Spleen (tissue), 11 donors: ENCODE measurements around the gene ELP4. TPM values are rescaled to one million over a fixed set of nuclear protein-coding genes. Genes with fewer than 3 reads are reported as not detected.

Experiments used
- DNase-seq: peaks from one replicate; pipeline ENCODE4 v3.0.0-alpha.2; 2020
- H3K27ac ChIP-seq, 8 donors: fragments of 200-600 bp; sonication (generic) in 7 of 8; 1 replicate in 4 of 8; 2 replicates in 4 of 8; pipeline versions ENCODE4 v1.5.0 to v1.8.0; 2016 to 2021; ENCODE audit warnings: inconsistent platforms in 4 of 8, mild to moderate bottlenecking in 4 of 8, moderate library complexity in 1 of 8
- H3K27me3 ChIP-seq, 7 donors: fragments of 200-600 bp; sonication (generic) in 6 of 7; replicated peaks in 1 of 7; 1 replicate in 4 of 7; 2 replicates in 3 of 7; pipeline versions ENCODE4 v1.5.0 to v1.8.0; 2016 to 2021; ENCODE audit warnings: inconsistent platforms in 3 of 7, mild to moderate bottlenecking in 1 of 7
- H3K36me3 ChIP-seq, 6 donors: fragments of 200-600 bp; sonication (generic) in 5 of 6; 1 replicate in 4 of 6; 2 replicates in 2 of 6; pipeline versions ENCODE4 v1.5.0 to v1.8.0; 2016 to 2021; ENCODE audit warnings: inconsistent platforms in 2 of 6
- H3K4me1 ChIP-seq, 6 donors: fragments of 200-600 bp; sonication (generic) in 5 of 6; 1 replicate in 3 of 6; 2 replicates in 3 of 6; pipeline versions ENCODE4 v1.5.0 to v1.8.0; 2016 to 2021; ENCODE audit warnings: inconsistent platforms in 3 of 6
- H3K4me3 ChIP-seq, 8 donors: fragments of 200-600 bp; sonication (generic) in 7 of 8; 1 replicate in 4 of 8; 2 replicates in 4 of 8; pipeline versions ENCODE4 v1.5.0 to v1.8.0; 2016 to 2021; ENCODE audit warnings: inconsistent platforms in 4 of 8, mild to moderate bottlenecking in 4 of 8, moderate library complexity in 2 of 8
- H3K9me3 ChIP-seq, 8 donors: fragments of 200-600 bp; sonication (generic) in 7 of 8; 1 replicate in 4 of 8; 2 replicates in 4 of 8; pipeline versions ENCODE4 v1.5.0 to v1.8.0; 2016 to 2021; ENCODE audit warnings: inconsistent platforms in 4 of 8
- POLR2A ChIP-seq, 3 donors: fragments of 450-650 bp; IDR thresholded peaks; one replicate each; pipeline ENCODE4 v1.5.1; 2017; ENCODE audit warnings: antibody characterized with exemption in 3 of 3, mild to moderate bottlenecking in 1 of 3
- POLR2AphosphoS5 ChIP-seq, 3 donors: sonication (generic); formaldehyde crosslinking; IDR thresholded peaks; one replicate each; pipeline ENCODE4 v1.5.1; 2017; ENCODE audit warnings: antibody characterized with exemption in 3 of 3
- WGBS, 5 donors: extraction: QIAGEN DNeasy Blood & Tissue Kit in 3 of 5; methylation state at CpG; one replicate each; pipeline versions ENCODE4 v1.1.5 to v1.1.7; 2013 to 2018; 5-methylcytosine and 5-hydroxymethylcytosine counted together
- intact Hi-C: fragments of 100-400 bp; cut with DNase I; formaldehyde crosslinking; loops from one replicate; pipeline ENCODE4 v1.15.0; 2023; ENCODE audit warnings: low total_unique reads
- polyA plus RNA-seq, 3 donors: library from polyadenylated mRNA; stranded (reverse); fragments of 200-250 nt; gene quantifications; one replicate each; pipeline ENCODE4 v1.2.1, GENCODE V29; 2013
- total RNA-seq, 7 donors: library from RNA; depleted of rRNA in 3 of 7; stranded (reverse); fragments of >200 nt in 3 of 7; fragmentation: NEBNext Ultra II Directional in 4 of 7; extraction: Animal tissue kit (Norgen Biotek cat#: 25700) in 4 of 7; gene quantifications; one replicate each; pipeline versions ENCODE4 v1.1.0 to v1.2.1, GENCODE V29; 2016 to 2021
- TF ChIP-seq, protein P1 (sequence below), 11 experiments: fragments of 200-600 bp in 7 of 11; fragments of 450-650 bp in 4 of 11; sonication (generic) in 4 of 11; IDR thresholded peaks in 8 of 11; conservative IDR thresholded peaks in 3 of 11; 1 replicate in 7 of 11; 2 replicates in 4 of 11; pipeline versions ENCODE4 v1.4.0 to v1.8.0; 2016 to 2021; ENCODE audit warnings: antibody characterized with exemption in 11 of 11, inconsistent platforms in 4 of 11, mild to moderate bottlenecking in 1 of 11
- donor health status: healthy with polysubstance abuse.
- donor health status: DM: no; HTN: no; CAD: no; lungs with moderate emphysema.
- donor health status: DM: no; HTN: no; CAD: no.
- donor health status: Bipolar disorder and iron deficiency.
- donor health status: healthy.
- donor health status: DM: no; HTN: no; CAD: no.
- donor health status: DM: yes; HTN: yes; CAD: no.

Gene ELP4
- total and polyA plus RNA-seq, 10 donors: 6.1 to 34.6 (median 21.1) TPM

DNA sequence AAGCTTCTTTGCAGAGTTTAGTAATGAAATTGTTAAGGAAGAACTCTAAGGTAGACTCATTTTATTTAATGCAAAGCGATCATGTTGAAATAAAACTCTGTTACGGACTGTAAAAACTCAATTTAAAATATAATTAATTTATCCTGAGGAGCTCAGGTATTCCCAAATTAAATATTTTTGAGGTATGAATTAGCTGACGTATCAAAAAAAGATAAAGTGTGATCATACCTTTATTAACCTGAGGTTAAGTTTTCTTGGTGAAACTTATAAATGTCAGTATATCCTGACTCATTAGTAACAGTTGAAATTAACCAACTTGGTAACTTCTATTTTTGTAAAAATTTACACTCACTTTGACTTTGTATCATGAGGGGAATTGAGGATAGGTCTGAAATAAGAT is 171.2 kb downstream of the ELP4 start:
- H3K4me1 ChIP-seq: no peaks in the 10 kb centered on the region
- H3K27me3 ChIP-seq: no peaks in the 10 kb centered on the region
- H3K27ac ChIP-seq: no peak overlapping the region
- intact Hi-C loops: no loop called here
- DNase-seq: no peak
- TF ChIP-seq POLR2A (IDR thresholded peaks at IDR 0.05): no peak
- TF ChIP-seq, protein P1, sequence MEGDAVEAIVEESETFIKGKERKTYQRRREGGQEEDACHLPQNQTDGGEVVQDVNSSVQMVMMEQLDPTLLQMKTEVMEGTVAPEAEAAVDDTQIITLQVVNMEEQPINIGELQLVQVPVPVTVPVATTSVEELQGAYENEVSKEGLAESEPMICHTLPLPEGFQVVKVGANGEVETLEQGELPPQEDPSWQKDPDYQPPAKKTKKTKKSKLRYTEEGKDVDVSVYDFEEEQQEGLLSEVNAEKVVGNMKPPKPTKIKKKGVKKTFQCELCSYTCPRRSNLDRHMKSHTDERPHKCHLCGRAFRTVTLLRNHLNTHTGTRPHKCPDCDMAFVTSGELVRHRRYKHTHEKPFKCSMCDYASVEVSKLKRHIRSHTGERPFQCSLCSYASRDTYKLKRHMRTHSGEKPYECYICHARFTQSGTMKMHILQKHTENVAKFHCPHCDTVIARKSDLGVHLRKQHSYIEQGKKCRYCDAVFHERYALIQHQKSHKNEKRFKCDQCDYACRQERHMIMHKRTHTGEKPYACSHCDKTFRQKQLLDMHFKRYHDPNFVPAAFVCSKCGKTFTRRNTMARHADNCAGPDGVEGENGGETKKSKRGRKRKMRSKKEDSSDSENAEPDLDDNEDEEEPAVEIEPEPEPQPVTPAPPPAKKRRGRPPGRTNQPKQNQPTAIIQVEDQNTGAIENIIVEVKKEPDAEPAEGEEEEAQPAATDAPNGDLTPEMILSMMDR (IDR thresholded peaks at IDR 0.05 in 8 of 11, conservative IDR thresholded peaks at IDR 0.05 in 3 of 11): no peak
- no peak for TF ChIP-seq POLR2AphosphoS5 (IDR thresholded peaks at IDR 0.05)
- H3K4me3 ChIP-seq: no peak overlapping the region
- peaks cover 0 to 13% (median 0%) of the 10 kb centered on the region in 6 donors for H3K36me3 ChIP-seq
- H3K9me3 ChIP-seq: peaks cover 0 to 10% (median 0%) of the 10 kb centered on the region in 8 donors
- 62 to 97% (median 97%) methylated on average over 3 of the region's 3 CpGs for WGBS, 5 donors

GRCh38 chr11:31687256-31687655 is 177.7 kb downstream of the ELP4 start:
- Histone ChIP-seq H3K27me3 (no peaks in the 10 kb centered on the region), H3K4me1 (no peaks in the 10 kb centered on the region), H3K36me3 (no peaks in the 10 kb centered on the region), H3K9me3 (no peaks in the 10 kb centered on the region), H3K4me3 (no peak overlapping the region), H3K27ac (no peak overlapping the region)
- intact Hi-C loops: no loop called here
- WGBS, 5 donors: 95 to 100% (median 96%) methylated on average over 1 of the region's 1 CpG
- DNase-seq: no peak
- TF ChIP-seq POLR2A (IDR thresholded peaks at IDR 0.05): no peak
- TF ChIP-seq POLR2AphosphoS5 (IDR thresholded peaks at IDR 0.05): no peak
- TF ChIP-seq, protein P1 (IDR thresholded peaks at IDR 0.05 in 8 of 11, conservative IDR thresholded peaks at IDR 0.05 in 3 of 11): no peak

DNA sequence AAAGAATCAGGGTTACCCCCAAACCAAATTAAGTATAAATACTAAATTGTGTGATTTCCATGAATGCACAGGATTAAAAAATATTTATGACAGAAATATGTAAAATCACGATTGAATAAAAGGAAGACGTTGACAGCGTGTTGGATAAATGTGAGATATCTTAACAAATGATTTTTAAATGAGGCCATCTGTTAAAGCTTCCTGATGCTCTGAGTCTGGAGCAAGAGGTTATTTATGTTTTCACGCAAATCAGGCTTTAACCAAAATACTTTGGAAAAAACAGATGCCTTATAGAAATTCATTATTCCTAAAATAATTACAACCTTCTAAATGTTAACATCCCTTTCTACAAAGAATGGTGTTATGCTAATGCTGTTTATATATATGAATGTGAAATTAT is 178.3 kb downstream of the ELP4 start:
- DNase-seq: no peak
- Histone ChIP-seq H3K4me1 (no peaks in the 10 kb centered on the region), H3K36me3 (no peaks in the 10 kb centered on the region), H3K4me3 (no peak overlapping the region), H3K27me3 (no peaks in the 10 kb centered on the region), H3K9me3 (peaks cover 0 to 2% (median under 1%) of the 10 kb centered on the region in 8 donors), H3K27ac (no peak overlapping the region)
- intact Hi-C loops: no loop called here
- WGBS, 5 donors: 86 to 92% (median 90%) methylated on average over 4 of the region's 4 CpGs
- TF ChIP-seq POLR2AphosphoS5 (IDR thresholded peaks at IDR 0.05): no peak
- TF ChIP-seq, protein P1 (IDR thresholded peaks at IDR 0.05 in 8 of 11, conservative IDR thresholded peaks at IDR 0.05 in 3 of 11): no peak
- no peak for TF ChIP-seq POLR2A (IDR thresholded peaks at IDR 0.05)

GRCh38 chr11:31689559-31689958 is 180.0 kb downstream of the ELP4 start:
- Histone ChIP-seq H3K9me3 (peaks cover 0 to 15% (median 6%) of the 10 kb centered on the region in 8 donors), H3K4me3 (no peak overlapping the region), H3K4me1 (no peaks in the 10 kb centered on the region), H3K27ac (no peak overlapping the region), H3K36me3 (no peaks in the 10 kb centered on the region), H3K27me3 (no peaks in the 10 kb centered on the region)
- intact Hi-C loops: no loop called here
- no peak for DNase-seq
- TF ChIP-seq, protein P1 (IDR thresholded peaks at IDR 0.05 in 8 of 11, conservative IDR thresholded peaks at IDR 0.05 in 3 of 11): no peak
- TF ChIP-seq POLR2AphosphoS5 (IDR thresholded peaks at IDR 0.05) (no peak), POLR2A (IDR thresholded peaks at IDR 0.05) (no peak)
